OCI-LY1 (cell line): ENCODE data around the gene GTF2I.

Experiments used
- H2AFZ ChIP-seq: fragments of 200-600 bp; sonication (generic), shearing (Covaris generic); 2 replicates; pipeline ENCODE4 v1.6.0; 2014; ENCODE audit warnings: antibody characterized with exemption, mild to moderate bottlenecking, low read length
- H3F3A ChIP-seq: fragments of 200-600 bp; sonication (generic), shearing (Covaris generic); 2 replicates; pipeline ENCODE4 v1.6.0; 2014; ENCODE audit warnings: mild to moderate bottlenecking, antibody characterized with exemption, low read length, moderate library complexity; ENCODE audit not compliant: insufficient read depth
- H3K27ac ChIP-seq: fragments of 200-600 bp; sonication (generic); 2 replicates; pipeline ENCODE4 v1.5.1; 2014; ENCODE audit warnings: low read length, mixed run types, mild to moderate bottlenecking, low read depth; ENCODE audit not compliant: poor library complexity, severe bottlenecking
- H3K27me3 ChIP-seq: fragments of 200-600 bp; sonication (generic); 2 replicates; pipeline ENCODE4 v1.6.0; 2014; ENCODE audit warnings: antibody characterized with exemption, mild to moderate bottlenecking, low read length, moderate library complexity; ENCODE audit not compliant: insufficient read depth
- H3K36me3 ChIP-seq: fragments of 200-600 bp; sonication (generic); 2 replicates; pipeline ENCODE4 v1.6.1; 2014; ENCODE audit warnings: mild to moderate bottlenecking, antibody characterized with exemption, low read length, moderate library complexity, mixed read lengths; ENCODE audit not compliant: insufficient read depth
- H3K4me1 ChIP-seq: fragments of 200-600 bp; sonication (generic); 2 replicates; pipeline ENCODE4 v1.5.1; 2014; ENCODE audit warnings: mild to moderate bottlenecking, low read length, moderate library complexity; ENCODE audit not compliant: insufficient read depth, severe bottlenecking
- H3K4me2 ChIP-seq: fragments of 200-600 bp; sonication (generic), shearing (Covaris generic); 2 replicates; pipeline ENCODE4 v1.6.1; 2014; ENCODE audit warnings: low read length
- H3K4me3 ChIP-seq: fragments of 200-600 bp; sonication (generic); 2 replicates; pipeline ENCODE4 v1.5.1; 2014; ENCODE audit warnings: low read length, low read depth, mild to moderate bottlenecking, mixed read lengths; ENCODE audit not compliant: poor library complexity, severe bottlenecking
- H3K79me2 ChIP-seq: fragments of 200-600 bp; shearing (Covaris generic); 2 replicates; pipeline ENCODE4 v1.6.1; 2016; ENCODE audit warnings: mixed run types, low read length, mixed read lengths; ENCODE audit not compliant: insufficient read depth
- H3K9ac ChIP-seq: fragments of 200-600 bp; sonication (generic), shearing (Covaris generic); 2 replicates; pipeline ENCODE4 v1.6.1; 2014; ENCODE audit warnings: mild to moderate bottlenecking, low read length, mixed read lengths
- H3K9me2 ChIP-seq: fragments of 200-600 bp; sonication (generic), shearing (Covaris generic); 2 replicates; pipeline ENCODE4 v1.6.1; 2014; ENCODE audit warnings: low read depth, mild to moderate bottlenecking, low read length, mixed read lengths
- H3K9me3 ChIP-seq: fragments of 200-600 bp; shearing (Covaris generic); 2 replicates; pipeline ENCODE4 v1.6.1; 2014; ENCODE audit warnings: low read length, mixed read lengths
- H4K20me1 ChIP-seq: fragments of 200-600 bp; sonication (generic), shearing (Covaris generic); 2 replicates; pipeline ENCODE4 v1.6.0; 2016; ENCODE audit warnings: mild to moderate bottlenecking, low read length; ENCODE audit not compliant: insufficient read depth
- EZH2 ChIP-seq: fragments of 200-600 bp; sonication (generic), shearing (Covaris generic); IDR thresholded peaks from 2 replicates; pipeline ENCODE4 v1.8.0; 2017; ENCODE audit warnings: borderline replicate concordance, mixed run types, mild to moderate bottlenecking, antibody characterized with exemption, low read length, moderate library complexity, mixed read lengths
- TF ChIP-seq, protein P1 (sequence below): fragments of 200-600 bp; sonication (generic), shearing (Covaris generic); IDR thresholded peaks from 2 replicates; pipeline ENCODE4 v1.5.1; 2017; ENCODE audit warnings: mild to moderate bottlenecking, antibody characterized with exemption, low read length, moderate library complexity, mixed read lengths

Gene GTF2I

DNA sequence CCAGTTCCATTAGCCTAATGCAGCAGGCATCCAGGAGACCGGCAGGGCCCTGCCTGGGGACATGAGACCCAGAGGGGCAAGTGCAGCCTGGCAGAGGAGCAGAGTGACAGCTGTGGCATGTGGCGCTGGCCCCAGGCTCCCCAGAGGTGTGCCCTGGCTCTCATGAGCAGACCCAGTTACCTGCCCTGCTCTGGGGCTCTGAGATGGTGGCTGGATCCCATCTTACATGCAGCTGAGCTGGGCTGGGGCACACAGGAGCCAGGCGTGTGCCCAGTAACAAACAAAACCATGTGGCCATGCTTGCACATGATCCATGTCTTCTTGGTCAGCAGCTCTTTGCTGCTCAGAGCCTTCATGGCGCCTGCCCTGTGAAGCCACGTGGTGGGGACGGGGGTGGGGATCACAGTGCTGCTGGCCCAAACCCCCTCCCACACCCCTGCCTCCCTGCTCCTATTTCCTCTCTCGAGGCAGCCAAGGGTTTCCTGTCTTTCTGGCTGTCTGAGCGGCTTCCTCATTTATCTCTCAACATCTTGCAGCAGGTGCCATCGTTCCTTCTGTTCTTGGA is 40.3 kb upstream of the GTF2I start:
- peak overlapping the region; percentile 92 for H2AFZ ChIP-seq
- H3K9ac ChIP-seq = peak overlapping the region; percentile 55
- H3K4me1 ChIP-seq = peaks cover 18% of the 10 kb centered on the region
- H3K9me2 ChIP-seq = no peaks in the 10 kb centered on the region
- peak overlapping the region; percentile 38 for H3K27ac ChIP-seq
- no peaks in the 10 kb centered on the region for H3F3A ChIP-seq
- peak overlapping the region; percentile 36 for H3K4me3 ChIP-seq
- no peaks in the 10 kb centered on the region for H3K9me3 ChIP-seq
- no peaks in the 10 kb centered on the region; the same call in 1 of the 2 replicates for H3K27me3 ChIP-seq
- no peaks in the 10 kb centered on the region for H3K79me2 ChIP-seq
- no peaks in the 10 kb centered on the region for H4K20me1 ChIP-seq
- TF ChIP-seq, protein P1, sequence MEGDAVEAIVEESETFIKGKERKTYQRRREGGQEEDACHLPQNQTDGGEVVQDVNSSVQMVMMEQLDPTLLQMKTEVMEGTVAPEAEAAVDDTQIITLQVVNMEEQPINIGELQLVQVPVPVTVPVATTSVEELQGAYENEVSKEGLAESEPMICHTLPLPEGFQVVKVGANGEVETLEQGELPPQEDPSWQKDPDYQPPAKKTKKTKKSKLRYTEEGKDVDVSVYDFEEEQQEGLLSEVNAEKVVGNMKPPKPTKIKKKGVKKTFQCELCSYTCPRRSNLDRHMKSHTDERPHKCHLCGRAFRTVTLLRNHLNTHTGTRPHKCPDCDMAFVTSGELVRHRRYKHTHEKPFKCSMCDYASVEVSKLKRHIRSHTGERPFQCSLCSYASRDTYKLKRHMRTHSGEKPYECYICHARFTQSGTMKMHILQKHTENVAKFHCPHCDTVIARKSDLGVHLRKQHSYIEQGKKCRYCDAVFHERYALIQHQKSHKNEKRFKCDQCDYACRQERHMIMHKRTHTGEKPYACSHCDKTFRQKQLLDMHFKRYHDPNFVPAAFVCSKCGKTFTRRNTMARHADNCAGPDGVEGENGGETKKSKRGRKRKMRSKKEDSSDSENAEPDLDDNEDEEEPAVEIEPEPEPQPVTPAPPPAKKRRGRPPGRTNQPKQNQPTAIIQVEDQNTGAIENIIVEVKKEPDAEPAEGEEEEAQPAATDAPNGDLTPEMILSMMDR = no peak
- no peak for TF ChIP-seq EZH2
- no peaks in the 10 kb centered on the region for H3K36me3 ChIP-seq
- H3K4me2 ChIP-seq = peak overlapping the region; percentile 59

DNA sequence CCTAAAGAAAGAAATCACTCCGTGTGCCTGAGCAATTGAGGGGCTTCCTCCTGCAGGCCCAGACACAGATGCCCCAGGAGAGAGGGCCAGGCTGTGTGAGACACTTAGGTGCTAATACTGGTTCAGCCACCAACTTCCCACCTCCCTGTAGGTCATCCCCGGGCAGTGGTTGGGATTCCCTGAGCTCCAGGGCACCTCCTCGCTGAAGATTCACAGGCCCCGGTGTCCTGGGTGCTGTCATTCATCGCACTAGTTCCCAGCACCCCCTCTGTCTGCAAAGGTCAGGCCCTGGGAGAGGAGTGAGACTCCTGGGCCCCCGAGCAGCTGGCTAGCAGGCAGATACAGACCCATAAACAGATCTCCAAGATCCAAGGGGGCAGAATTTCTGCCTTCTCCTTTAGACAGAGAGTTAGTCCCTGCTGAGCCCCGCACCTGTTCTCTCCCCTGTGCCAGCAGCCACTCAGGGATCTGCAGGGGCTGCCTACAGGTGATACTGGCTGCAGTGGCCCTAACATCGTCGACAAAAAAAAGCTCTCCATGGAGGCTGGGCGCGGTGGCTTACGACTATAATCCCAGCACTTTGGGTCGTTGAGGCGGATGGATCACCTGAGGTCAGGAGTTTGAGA is 38.2 kb upstream of the GTF2I start:
- no peak overlapping the region for H3K4me3 ChIP-seq
- H3K27ac ChIP-seq = no peak overlapping the region
- no peak overlapping the region for H3K4me2 ChIP-seq
- TF ChIP-seq, protein P1 = no peak
- no peak for TF ChIP-seq EZH2
- no peaks in the 10 kb centered on the region for H3K79me2 ChIP-seq
- H3K36me3 ChIP-seq = no peaks in the 10 kb centered on the region
- H2AFZ ChIP-seq = no peak overlapping the region
- H3K9ac ChIP-seq = no peak overlapping the region
- no peaks in the 10 kb centered on the region for H3K9me3 ChIP-seq
- H3K9me2 ChIP-seq = no peaks in the 10 kb centered on the region
- no peaks in the 10 kb centered on the region for H4K20me1 ChIP-seq
- H3K4me1 ChIP-seq = peaks cover 18% of the 10 kb centered on the region
- no peaks in the 10 kb centered on the region for H3F3A ChIP-seq
- no peaks in the 10 kb centered on the region for H3K27me3 ChIP-seq

DNA sequence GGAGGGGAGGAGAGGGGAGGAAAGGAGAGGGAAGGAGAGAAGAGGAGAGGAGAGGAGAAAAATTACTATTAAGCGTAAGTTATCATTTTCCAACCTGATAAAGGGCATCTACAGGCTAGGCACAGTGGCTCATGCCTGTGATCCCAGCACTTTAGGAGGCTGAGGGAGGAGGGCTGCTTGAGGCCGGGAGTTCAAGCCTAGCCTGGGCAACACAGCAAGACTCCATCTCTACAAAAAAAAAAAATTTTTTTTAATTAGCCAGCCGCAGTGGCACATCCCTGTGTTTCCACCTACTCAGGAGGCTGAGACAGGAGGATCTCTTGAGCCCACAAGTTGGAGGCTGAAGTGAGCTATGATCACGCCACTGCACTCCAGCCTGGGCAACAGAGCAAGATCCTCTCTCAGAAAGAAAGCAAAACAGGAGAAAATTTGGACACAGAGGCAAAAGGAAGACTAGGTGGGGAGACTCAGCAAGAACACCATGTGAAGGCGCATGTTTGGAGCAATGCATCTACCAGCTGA is 35.2 kb upstream of the GTF2I start:
- H3K9me3 ChIP-seq = no peaks in the 10 kb centered on the region
- TF ChIP-seq EZH2 = no peak
- TF ChIP-seq, protein P1 = no peak
- H3K4me3 ChIP-seq = no peak overlapping the region
- H3F3A ChIP-seq = no peaks in the 10 kb centered on the region
- no peak overlapping the region for H2AFZ ChIP-seq
- no peaks in the 10 kb centered on the region for H3K36me3 ChIP-seq
- H3K9me2 ChIP-seq = no peaks in the 10 kb centered on the region
- peaks cover 7% of the 10 kb centered on the region for H3K4me1 ChIP-seq
- H4K20me1 ChIP-seq = no peaks in the 10 kb centered on the region
- H3K4me2 ChIP-seq = no peak overlapping the region
- H3K27me3 ChIP-seq = no peaks in the 10 kb centered on the region
- H3K9ac ChIP-seq = no peak overlapping the region
- no peak overlapping the region for H3K27ac ChIP-seq
- H3K79me2 ChIP-seq = no peaks in the 10 kb centered on the region
